A549 (cell line): ENCODE measurements around the gene TGFBR2. TPM values are rescaled to one million over a fixed set of nuclear protein-coding genes. Genes with fewer than 3 reads are reported as not detected.

Source experiments
- ATAC-seq, 2 experiments: fragments of 200-7000 bp in 1 of 2; fragments of >200 bp in 1 of 2; cut with Nextera tagmentation in 1 of 2; cut with Tn5 transposase in 1 of 2; 3 replicates each; pipeline versions ENCODE4 v1.8.0 to v1.9.1; 2018 to 2020; ENCODE audit warnings: mild to moderate bottlenecking in 1 of 2, moderate library complexity in 1 of 2
- CTCF ChIA-PET: fragments of 300-600 bp; sonication (Branson Sonifier 250); formaldehyde crosslinking; extraction: SDS; loops from one replicate; lab custom pipeline; 2021; ENCODE audit warnings: antibody characterized with exemption, inconsistent platforms; lab: Yijun Ruan, JAX
- POLR2A ChIA-PET: fragments of 350-600 bp; formaldehyde crosslinking; extraction: SDS; loops from one replicate; lab custom pipeline; 2021; ENCODE audit warnings: antibody characterized with exemption, inconsistent platforms; lab: Yijun Ruan, JAX
- DNase-seq, 2 experiments: peaks; one replicate each; pipeline versions ENCODE4 v3.0.0 to v3.0.0-alpha.2; 2011 to 2016; ENCODE audit warnings: low read depth in 1 of 2, low spot score in 1 of 2
- FAIRE-seq: peaks from 2 replicates; lab custom pipeline; 2011; peaks lifted over from hg19 to GRCh38; lab: Jason Lieb, UNC
- H3K27ac ChIP-seq, 2 experiments: fragments of >200 bp; sonication (Bioruptor Twin); formaldehyde crosslinking; 3 replicates each; pipeline ENCODE4 v1.5.1; 2016 to 2017
- H3K4me1 ChIP-seq: fragments of >200 bp; sonication (Bioruptor Twin); formaldehyde crosslinking; 3 replicates; pipeline ENCODE4 v1.6.1; 2016
- H3K4me2 ChIP-seq: fragments of >200 bp; sonication (Bioruptor Twin); formaldehyde crosslinking; 3 replicates; pipeline ENCODE4 v1.6.1; 2016
- H3K4me3 ChIP-seq: fragments of >200 bp; sonication (Bioruptor Twin); formaldehyde crosslinking; 3 replicates; pipeline ENCODE4 v1.5.1; 2016
- H3K9me3 ChIP-seq: fragments of >200 bp; sonication (Bioruptor Twin); formaldehyde crosslinking; 3 replicates; pipeline ENCODE4 v1.6.1; 2016
- BCL3 ChIP-seq: fragments of >200 bp; sonication (Bioruptor Twin); formaldehyde crosslinking; IDR thresholded peaks from 3 replicates; pipeline ENCODE4 v1.6.1; 2016
- CBX2 ChIP-seq: fragments of 200-600 bp; sonication (generic); IDR thresholded peaks from 2 replicates; pipeline ENCODE4 v1.6.1; 2016; ENCODE audit warnings: low read depth, mild to moderate bottlenecking, borderline replicate concordance
- CBX8 ChIP-seq: fragments of 200-600 bp; sonication (generic); IDR thresholded peaks from 2 replicates; pipeline ENCODE4 v1.6.1; 2016
- CEBPB ChIP-seq, 2 experiments: fragments of >200 bp in 1 of 2; sonication (Bioruptor Twin) in 1 of 2; formaldehyde crosslinking in 1 of 2; IDR thresholded peaks; 2 replicates each; pipeline ENCODE4 v1.6.1; 2012 to 2016
- CHD2 ChIP-seq: fragments of 150-350 bp; IDR thresholded peaks from 2 replicates; pipeline ENCODE4 v1.6.1; 2014; ENCODE audit warnings: low read length; ENCODE audit not compliant: partially characterized antibody
- ELK1 ChIP-seq: fragments of 150-350 bp; IDR thresholded peaks from 2 replicates; pipeline ENCODE4 v1.6.1; 2014; ENCODE audit warnings: low read depth, mild to moderate bottlenecking, low read length
- HDAC2 ChIP-seq: fragments of 200-600 bp; sonication (generic); IDR thresholded peaks from 2 replicates; pipeline ENCODE4 v1.6.1; 2016
- HOXA7 ChIP-seq: fragments of 250-450 bp; sonication (Bioruptor Pico); IDR thresholded peaks from 2 replicates; pipeline ENCODE4 v1.5.0; 2020; ENCODE audit warnings: mild to moderate bottlenecking, moderate library complexity
- HOXB13 ChIP-seq: fragments of 250-450 bp; sonication (Bioruptor Pico); IDR thresholded peaks from 2 replicates; pipeline ENCODE4 v1.5.0; 2020; ENCODE audit warnings: low read depth, mild to moderate bottlenecking, moderate library complexity
- HOXB5 ChIP-seq: fragments of 250-450 bp; sonication (Bioruptor Pico); IDR thresholded peaks from 2 replicates; pipeline ENCODE4 v1.5.0; 2020; ENCODE audit warnings: mild to moderate bottlenecking, moderate library complexity
- JUN ChIP-seq, 2 experiments: fragments of >200 bp; sonication (Bioruptor Twin); formaldehyde crosslinking; IDR thresholded peaks; 2 replicates in 1 of 2; 3 replicates in 1 of 2; pipeline ENCODE4 v1.6.1; 2016 to 2017
- NPAS2 ChIP-seq: fragments of 250-450 bp; sonication (Bioruptor Pico); IDR thresholded peaks from 2 replicates; pipeline ENCODE4 v1.8.0; 2022; ENCODE audit warnings: mild to moderate bottlenecking, moderate library complexity, borderline replicate concordance
- POLR2AphosphoS2 ChIP-seq: conservative IDR thresholded peaks from 2 replicates; pipeline ENCODE4 v1.6.1; 2012; ENCODE audit warnings: low read length, improper control_type of control experiment, inconsistent platforms
- RARB ChIP-seq: fragments of 250-450 bp; sonication (Bioruptor Pico); IDR thresholded peaks from 2 replicates; pipeline ENCODE4 v1.8.0; 2021; ENCODE audit warnings: mild to moderate bottlenecking, moderate library complexity
- RCOR1 ChIP-seq: fragments of 150-350 bp; IDR thresholded peaks from 2 replicates; pipeline ENCODE4 v1.6.1; 2014; ENCODE audit warnings: antibody characterized with exemption, low read length, low read depth
- REST ChIP-seq: fragments of 200-600 bp; sonication (generic); IDR thresholded peaks from 2 replicates; pipeline ENCODE4 v1.6.1; 2016; ENCODE audit warnings: antibody characterized with exemption, mild to moderate bottlenecking, moderate library complexity
- SMC3 ChIP-seq: fragments of >200 bp; sonication (Bioruptor Twin); formaldehyde crosslinking; IDR thresholded peaks from 3 replicates; pipeline ENCODE4 v1.6.1; 2018; ENCODE audit warnings: inconsistent platforms
- TP53 ChIP-seq: fragments of 250-450 bp; sonication (Bioruptor Pico); IDR thresholded peaks from 2 replicates; pipeline ENCODE4 v1.5.0; 2021; ENCODE audit warnings: mild to moderate bottlenecking, moderate library complexity
- ZC3H11A ChIP-seq: fragments of 450-650 bp; IDR thresholded peaks from 2 replicates; pipeline ENCODE4 v1.6.1; 2014; ENCODE audit warnings: antibody characterized with exemption, mild to moderate bottlenecking
- ZSCAN20 ChIP-seq: fragments of 250-450 bp; sonication (Bioruptor Pico); IDR thresholded peaks from 2 replicates; pipeline ENCODE4 v1.8.0; 2022; ENCODE audit warnings: mild to moderate bottlenecking, moderate library complexity
- WGBS: methylation state at CpG from one replicate; pipeline ENCODE4 v1.1.6; 2017; ENCODE audit errors: missing lambda C conversion rate; 5-methylcytosine and 5-hydroxymethylcytosine counted together
- polyA plus RNA-seq, 4 experiments: library from polyadenylated mRNA; depleted of rRNA in 3 of 4; stranded (reverse); fragments of >200 nt; fragmentation: RNase III in 1 of 4; extraction: RNeasy Plus Mini Kit Qiagen cat#74134 plus additional on column Dnase treatment in 1 of 4; gene quantifications; 2 replicates in 3 of 4; 3 replicates in 1 of 4; pipeline ENCODE4 v1.2.3, GENCODE V29; 2011 to 2017

The TGFBR2 gene
- polyA plus RNA-seq, 2 of the 4 experiments (the other 2 are of a cell fraction): 48.5 to 97.4 TPM

- WGBS: 100% methylated on average over 2 of the region's 2 CpGs
- FAIRE-seq: no peak
- CTCF ChIA-PET: interaction anchor here (0.6 to 1.5 kb wide), 5 partner anchors 8 to 673 kb away, joined by 3 to 6 read pairs (median 3); no protein-coding TSS in a partner anchor
- Histone ChIP-seq H3K27ac (0 out of 6 replicates have a peak overlapping the region, but pooled peaks of 1 of the 2 experiments have one; percentile 19), H3K4me1 (peaks cover 75% of the 10 kb centered on the region), H3K4me2 (no peak overlapping the region), H3K4me3 (no peak overlapping the region), H3K9me3 (no peaks in the 10 kb centered on the region)
- no peak for ATAC-seq
- DNase-seq: no peak
- POLR2A ChIA-PET: no interaction called here
- TF ChIP-seq JUN (IDR thresholded peaks at IDR 0.05) (no peak), CEBPB (IDR thresholded peaks at IDR 0.05) (no peak), REST (no peak), NPAS2 (CRISPR knock-in tag) (no peak), HOXB5 (CRISPR knock-in tag) (no peak), ZSCAN20 (CRISPR knock-in tag) (no peak), ELK1 (no peak), SMC3 (no peak), CHD2 (no peak)
Measured at GRCh38 chr3:30685267-30685667, 78.9 kb downstream of the TGFBR2 start.

- H3K4me1 ChIP-seq: peaks cover 75% of the 10 kb centered on the region
- H3K4me2 ChIP-seq: no peak overlapping the region
- CTCF ChIA-PET: interaction anchor here (0.6 to 1.1 kb wide), 2 partner anchors 12 to 421 kb away, joined by 3 read pairs; no protein-coding TSS in a partner anchor
- no peaks in the 10 kb centered on the region for H3K9me3 ChIP-seq
- ATAC-seq (no peak), FAIRE-seq (no peak), DNase-seq (no peak)
- H3K27ac ChIP-seq: no peak overlapping the region
- WGBS: 91% methylated on average over 2 of the region's 2 CpGs
- POLR2A ChIA-PET: no interaction called here
- no peak for TF ChIP-seq POLR2AphosphoS2
- TF ChIP-seq HDAC2: no peak
- no peak for TF ChIP-seq TP53 (CRISPR knock-in tag)
- TF ChIP-seq HOXB13 (CRISPR knock-in tag): no peak
- TF ChIP-seq BCL3: no peak
- no peak overlapping the region for H3K4me3 ChIP-seq
Measured at GRCh38 chr3:30686176-30686575, 79.8 kb downstream of the TGFBR2 start.

- no peaks in the 10 kb centered on the region for H3K9me3 ChIP-seq
- H3K27ac ChIP-seq: peak overlapping the region in 1 of 2 experiments; percentile 8; a peak in 2 of 6 replicates
- POLR2A ChIA-PET: no interaction called here
- H3K4me1 ChIP-seq: peaks cover 69% of the 10 kb centered on the region
- CTCF ChIA-PET: no interaction called here
- no peak overlapping the region for H3K4me2 ChIP-seq
- ATAC-seq (no peak), DNase-seq (no peak), FAIRE-seq (no peak)
- TF ChIP-seq ELK1 (no peak), RARB (no peak), RCOR1 (no peak), CBX8 (no peak), HOXA7 (no peak), CBX2 (no peak), ZC3H11A (no peak), POLR2AphosphoS2 (no peak)
- no peak overlapping the region for H3K4me3 ChIP-seq
- WGBS: 34% methylated on average over 2 of the region's 2 CpGs
Measured at GRCh38 chr3:30686799-30687198, 80.4 kb downstream of the TGFBR2 start.
